GM13976 (cell line): Measurements from ENCODE around the gene ZSCAN12.

ENCODE experiments used
- DNase-seq: peaks from one replicate; pipeline ENCODE4 v3.0.0; 2012; ENCODE audit warnings: low spot score
- in situ Hi-C: fragments of 300-500 bp; cut with MboI; formaldehyde crosslinking; loops from one replicate; pipeline ENCODE4 v1.12.0; 2022; ENCODE audit warnings: low sequenced_read_pairs, mixed read lengths, inconsistent platforms; ENCODE audit not compliant: unreplicated experiment
- TF ChIP-seq, protein P1 (sequence below): IDR thresholded peaks from 2 replicates; pipeline ENCODE4 v1.5.1; 2012; ENCODE audit warnings: borderline replicate concordance, mild to moderate bottlenecking; ENCODE audit not compliant: insufficient read depth; ENCODE audit errors: extremely low read depth, missing control alignments, control extremely low read depth

Gene ZSCAN12

DNA sequence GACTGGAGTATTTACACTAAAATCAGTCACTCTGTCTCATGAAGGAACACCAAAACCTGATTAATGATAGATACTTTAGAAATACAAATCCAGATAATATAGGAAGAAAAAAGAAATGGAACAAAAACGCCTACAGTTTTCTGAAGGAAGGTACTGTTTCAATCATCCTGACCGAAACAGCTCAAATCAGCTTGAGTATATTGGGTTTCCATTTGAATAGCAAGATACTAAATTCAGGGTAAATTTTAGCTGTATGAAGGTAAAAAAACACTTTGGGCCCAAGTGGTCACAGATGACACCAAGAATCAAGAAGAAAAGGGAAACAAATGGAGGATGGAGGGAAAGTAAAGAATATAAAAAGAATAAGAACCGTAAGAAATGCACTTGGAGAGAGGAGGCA lies 36.9 kb upstream of the ZSCAN12 start:
- in situ Hi-C loops, result no loop called here
- TF ChIP-seq, protein P1, sequence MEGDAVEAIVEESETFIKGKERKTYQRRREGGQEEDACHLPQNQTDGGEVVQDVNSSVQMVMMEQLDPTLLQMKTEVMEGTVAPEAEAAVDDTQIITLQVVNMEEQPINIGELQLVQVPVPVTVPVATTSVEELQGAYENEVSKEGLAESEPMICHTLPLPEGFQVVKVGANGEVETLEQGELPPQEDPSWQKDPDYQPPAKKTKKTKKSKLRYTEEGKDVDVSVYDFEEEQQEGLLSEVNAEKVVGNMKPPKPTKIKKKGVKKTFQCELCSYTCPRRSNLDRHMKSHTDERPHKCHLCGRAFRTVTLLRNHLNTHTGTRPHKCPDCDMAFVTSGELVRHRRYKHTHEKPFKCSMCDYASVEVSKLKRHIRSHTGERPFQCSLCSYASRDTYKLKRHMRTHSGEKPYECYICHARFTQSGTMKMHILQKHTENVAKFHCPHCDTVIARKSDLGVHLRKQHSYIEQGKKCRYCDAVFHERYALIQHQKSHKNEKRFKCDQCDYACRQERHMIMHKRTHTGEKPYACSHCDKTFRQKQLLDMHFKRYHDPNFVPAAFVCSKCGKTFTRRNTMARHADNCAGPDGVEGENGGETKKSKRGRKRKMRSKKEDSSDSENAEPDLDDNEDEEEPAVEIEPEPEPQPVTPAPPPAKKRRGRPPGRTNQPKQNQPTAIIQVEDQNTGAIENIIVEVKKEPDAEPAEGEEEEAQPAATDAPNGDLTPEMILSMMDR, result no peak
- DNase-seq, result no peak

DNA sequence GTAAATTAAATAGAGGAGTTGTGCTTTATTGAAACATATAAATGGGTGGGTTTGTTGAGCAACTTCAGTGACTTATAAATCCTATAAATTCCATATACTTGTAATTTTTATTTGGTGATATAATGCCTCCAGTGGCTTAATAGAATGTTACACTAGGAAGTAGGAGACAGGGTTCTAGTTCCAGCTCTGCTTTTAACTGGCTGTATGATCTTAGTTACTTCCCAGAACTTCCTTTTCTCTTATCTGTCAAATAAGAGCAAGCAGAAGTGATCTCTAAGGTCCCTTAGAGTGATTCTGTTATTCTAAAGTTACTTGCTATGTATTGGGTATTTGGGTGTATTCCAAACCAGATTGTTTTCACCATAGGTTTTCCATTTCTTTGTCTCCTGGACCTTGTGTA lies 33.6 kb upstream of the ZSCAN12 start:
- DNase-seq, result no peak
- TF ChIP-seq, protein P1, result no peak
- in situ Hi-C loops, result no loop called here

DNA sequence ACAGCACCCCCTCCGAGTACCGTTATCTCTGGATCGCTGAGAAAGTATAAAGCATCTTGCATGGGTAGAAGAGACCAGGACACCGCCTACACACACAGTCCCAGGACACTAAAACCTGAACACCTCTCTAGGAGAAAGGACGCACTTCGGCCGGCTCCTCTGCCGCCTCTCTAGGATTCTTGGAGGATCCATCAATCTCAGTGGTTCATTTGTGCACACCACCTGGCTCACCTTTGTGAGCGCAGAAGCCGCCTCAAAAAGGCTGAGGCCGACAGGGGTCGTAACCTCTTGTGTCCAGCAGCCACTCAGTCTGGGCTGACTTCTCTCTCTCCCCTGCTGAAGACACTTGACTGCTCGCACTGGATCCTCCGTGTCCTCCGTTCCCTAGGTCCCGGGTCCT lies 30.2 kb upstream of the ZSCAN12 start:
- TF ChIP-seq, protein P1, result no peak
- no peak for DNase-seq
- in situ Hi-C loops, result no loop called here

DNA sequence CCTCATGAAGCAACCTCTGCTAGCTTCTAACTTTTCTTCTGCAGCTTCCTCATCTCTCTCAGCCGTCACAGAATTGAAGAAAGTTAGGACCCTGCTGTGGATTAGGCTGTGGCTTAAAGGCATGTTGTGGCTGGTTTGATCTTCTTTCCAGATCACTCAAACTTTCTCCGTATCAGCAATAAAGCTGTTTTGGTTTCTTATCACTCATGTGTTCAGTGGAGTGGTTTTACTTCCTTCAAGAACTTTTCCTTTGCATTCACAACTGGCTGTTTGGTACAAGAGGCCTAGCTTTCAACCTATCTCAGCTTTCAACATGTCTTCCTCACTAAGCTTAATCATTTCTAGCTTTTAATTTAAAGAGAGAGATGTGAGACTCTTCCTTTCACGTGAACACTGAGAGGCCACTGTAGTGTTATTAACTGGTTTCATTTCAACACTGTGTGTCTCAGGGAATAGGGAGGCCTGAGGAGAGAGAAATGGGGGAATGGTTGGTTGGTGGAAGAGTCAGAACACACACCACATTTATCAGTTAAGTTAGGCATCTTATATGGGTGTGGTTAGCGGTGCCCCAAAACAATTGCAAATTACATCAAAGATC lies 26.5 kb upstream of the ZSCAN12 start:
- no peak for DNase-seq
- TF ChIP-seq, protein P1, result no peak
- in situ Hi-C loops, result no loop called here

DNA sequence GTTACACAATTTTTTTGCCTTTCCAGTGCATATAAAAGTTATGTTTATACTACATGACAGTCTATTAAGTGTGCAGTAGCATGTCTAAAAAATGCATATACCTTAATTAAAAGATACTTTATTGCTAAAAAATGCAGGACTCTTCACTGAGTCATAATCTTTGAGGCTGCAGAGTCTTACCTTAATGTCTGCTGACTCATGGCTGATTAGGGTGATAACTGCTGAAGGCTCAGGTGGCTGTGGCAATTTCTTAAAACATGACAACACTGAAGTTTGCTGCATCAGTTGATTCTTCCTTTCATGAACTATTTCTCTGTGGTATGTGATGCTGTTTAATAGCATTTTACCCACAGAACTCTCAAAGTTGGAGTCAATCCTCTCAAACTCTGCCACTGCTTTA lies 24.6 kb upstream of the ZSCAN12 start:
- in situ Hi-C loops, result no loop called here
- DNase-seq, result no peak
- TF ChIP-seq, protein P1, result no peak

DNA sequence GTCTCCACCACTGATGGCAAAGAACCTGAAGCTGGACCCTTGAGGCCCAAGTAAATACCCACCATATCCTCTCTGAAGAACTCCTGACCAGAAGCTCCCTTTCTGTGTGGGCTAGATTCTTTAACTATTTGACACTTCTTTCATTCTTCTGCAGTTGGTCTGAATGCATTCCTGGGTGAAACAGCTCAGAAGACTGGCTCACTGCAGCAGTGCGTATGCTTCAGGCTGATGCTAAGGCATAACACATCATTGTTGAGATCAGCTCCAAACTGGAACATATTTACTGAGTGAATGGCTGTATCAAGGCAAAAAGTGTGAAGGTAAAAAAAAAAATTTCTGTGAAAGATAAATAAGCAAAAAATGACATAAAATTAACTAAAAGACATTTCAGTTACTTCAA lies 24.0 kb upstream of the ZSCAN12 start:
- no peak for DNase-seq
- in situ Hi-C loops, result no loop called here
- TF ChIP-seq, protein P1, result no peak
